Measurements from ENCODE around the gene SLC51B. TPM values are rescaled to one million over a fixed set of nuclear protein-coding genes. Genes with fewer than 3 reads are reported as not detected.

SLC51B gene
- total and polyA plus RNA-seq, 9 of the 15 experiments (the other 6 are each of a cell fraction or from before 2014, with no cell fraction given): not detected

DNA sequence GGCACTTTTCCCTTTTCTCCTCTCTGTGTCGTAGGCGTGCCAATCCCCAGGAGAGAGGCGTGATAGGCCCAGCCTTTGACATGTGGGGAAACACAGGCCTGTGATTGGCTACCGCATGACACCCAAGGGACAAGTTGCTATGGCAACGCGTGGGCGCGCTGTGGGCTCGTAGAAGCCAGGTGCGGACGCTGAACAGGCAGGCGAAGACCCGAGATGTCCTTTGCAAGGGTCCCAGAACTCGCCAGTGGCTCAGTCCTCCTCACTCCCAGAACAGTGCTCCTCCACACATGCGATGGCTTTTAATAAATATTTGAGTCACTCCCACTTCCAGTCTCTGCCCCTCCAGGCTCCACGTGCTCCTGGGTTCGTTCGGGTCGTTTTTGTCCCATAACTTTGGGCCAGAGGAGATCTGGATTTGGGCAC lies 4.2 kb downstream of the SLC51B start (continued):
- TF ChIP-seq, protein P1, sequence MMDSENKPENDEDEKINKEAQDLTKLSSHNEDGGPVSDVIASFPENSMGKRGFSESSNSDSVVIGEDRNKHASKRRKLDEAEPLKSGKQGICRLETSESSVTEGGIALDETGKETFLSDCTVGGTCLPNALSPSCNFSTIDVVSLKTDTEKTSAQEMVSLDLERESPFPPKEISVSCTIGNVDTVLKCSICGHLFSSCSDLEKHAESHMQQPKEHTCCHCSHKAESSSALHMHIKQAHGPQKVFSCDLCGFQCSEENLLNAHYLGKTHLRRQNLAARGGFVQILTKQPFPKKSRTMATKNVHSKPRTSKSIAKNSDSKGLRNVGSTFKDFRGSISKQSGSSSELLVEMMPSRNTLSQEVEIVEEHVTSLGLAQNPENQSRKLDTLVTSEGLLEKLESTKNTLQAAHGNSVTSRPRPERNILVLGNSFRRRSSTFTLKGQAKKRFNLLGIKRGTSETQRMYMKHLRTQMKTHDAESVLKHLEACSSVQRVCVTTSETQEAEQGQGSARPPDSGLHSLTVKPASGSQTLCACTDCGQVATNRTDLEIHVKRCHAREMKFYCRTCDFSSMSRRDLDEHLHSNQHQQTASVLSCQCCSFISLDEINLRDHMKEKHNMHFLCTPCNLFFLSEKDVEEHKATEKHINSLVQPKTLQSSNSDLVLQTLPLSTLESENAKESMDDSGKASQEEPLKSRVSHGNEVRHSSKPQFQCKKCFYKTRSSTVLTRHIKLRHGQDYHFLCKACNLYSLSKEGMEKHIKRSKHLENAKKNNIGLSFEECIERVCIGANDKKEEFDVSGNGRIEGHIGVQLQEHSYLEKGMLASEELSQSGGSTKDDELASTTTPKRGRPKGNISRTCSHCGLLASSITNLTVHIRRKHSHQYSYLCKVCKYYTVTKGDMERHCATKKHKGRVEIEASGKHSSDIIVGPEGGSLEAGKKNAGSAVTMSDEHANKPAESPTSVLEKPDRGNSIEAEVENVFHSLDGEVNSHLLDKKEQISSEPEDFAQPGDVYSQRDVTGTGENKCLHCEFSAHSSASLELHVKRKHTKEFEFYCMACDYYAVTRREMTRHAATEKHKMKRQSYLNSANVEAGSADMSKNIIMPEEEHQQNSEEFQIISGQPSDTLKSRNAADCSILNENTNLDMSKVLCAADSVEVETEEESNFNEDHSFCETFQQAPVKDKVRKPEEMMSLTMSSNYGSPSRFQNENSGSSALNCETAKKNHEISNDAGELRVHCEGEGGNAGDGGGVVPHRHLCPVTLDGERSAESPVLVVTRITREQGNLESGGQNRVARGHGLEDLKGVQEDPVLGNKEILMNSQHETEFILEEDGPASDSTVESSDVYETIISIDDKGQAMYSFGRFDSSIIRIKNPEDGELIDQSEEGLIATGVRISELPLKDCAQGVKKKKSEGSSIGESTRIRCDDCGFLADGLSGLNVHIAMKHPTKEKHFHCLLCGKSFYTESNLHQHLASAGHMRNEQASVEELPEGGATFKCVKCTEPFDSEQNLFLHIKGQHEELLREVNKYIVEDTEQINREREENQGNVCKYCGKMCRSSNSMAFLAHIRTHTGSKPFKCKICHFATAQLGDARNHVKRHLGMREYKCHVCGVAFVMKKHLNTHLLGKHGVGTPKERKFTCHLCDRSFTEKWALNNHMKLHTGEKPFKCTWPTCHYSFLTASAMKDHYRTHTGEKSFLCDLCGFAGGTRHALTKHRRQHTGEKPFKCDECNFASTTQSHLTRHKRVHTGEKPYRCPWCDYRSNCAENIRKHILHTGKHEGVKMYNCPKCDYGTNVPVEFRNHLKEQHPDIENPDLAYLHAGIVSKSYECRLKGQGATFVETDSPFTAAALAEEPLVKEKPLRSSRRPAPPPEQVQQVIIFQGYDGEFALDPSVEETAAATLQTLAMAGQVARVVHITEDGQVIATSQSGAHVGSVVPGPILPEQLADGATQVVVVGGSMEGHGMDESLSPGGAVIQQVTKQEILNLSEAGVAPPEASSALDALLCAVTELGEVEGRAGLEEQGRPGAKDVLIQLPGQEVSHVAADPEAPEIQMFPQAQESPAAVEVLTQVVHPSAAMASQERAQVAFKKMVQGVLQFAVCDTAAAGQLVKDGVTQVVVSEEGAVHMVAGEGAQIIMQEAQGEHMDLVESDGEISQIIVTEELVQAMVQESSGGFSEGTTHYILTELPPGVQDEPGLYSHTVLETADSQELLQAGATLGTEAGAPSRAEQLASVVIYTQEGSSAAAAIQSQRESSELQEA (IDR thresholded peaks at IDR 0.05; ENCODE audit: low read depth): no peak
- TF ChIP-seq, protein P2, sequence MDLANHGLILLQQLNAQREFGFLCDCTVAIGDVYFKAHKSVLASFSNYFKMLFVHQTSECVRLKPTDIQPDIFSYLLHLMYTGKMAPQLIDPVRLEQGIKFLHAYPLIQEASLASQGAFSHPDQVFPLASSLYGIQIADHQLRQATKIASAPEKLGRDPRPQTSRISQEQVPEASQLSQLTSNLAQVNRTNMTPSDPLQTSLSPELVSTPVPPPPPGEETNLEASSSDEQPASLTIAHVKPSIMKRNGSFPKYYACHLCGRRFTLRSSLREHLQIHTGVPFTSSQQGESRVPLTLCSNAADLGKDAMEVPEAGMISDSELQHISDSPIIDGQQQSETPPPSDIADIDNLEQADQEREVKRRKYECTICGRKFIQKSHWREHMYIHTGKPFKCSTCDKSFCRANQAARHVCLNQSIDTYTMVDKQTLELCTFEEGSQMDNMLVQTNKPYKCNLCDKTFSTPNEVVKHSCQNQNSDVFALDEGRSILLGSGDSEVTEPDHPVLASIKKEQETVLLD (IDR thresholded peaks at IDR 0.05): no peak
- TF ChIP-seq NCOR1 (IDR thresholded peaks at IDR 0.05) (no peak), HSF4 (CRISPR knock-in tag; IDR thresholded peaks at IDR 0.05; ENCODE audit: borderline replicate concordance) (no peak), DNMT1 (IDR thresholded peaks at IDR 0.05) (no peak), ASH1L (IDR thresholded peaks at IDR 0.05; ENCODE audit: borderline replicate concordance, low read depth, partially characterized antibody) (peak; percentile 79), BMI1 (IDR thresholded peaks at IDR 0.05; ENCODE audit: low read length) (peak; percentile 92), POLR2AphosphoS2 (IDR thresholded peaks at IDR 0.05; ENCODE audit: low read length) (no peak)
- TF ChIP-seq, protein P3, sequence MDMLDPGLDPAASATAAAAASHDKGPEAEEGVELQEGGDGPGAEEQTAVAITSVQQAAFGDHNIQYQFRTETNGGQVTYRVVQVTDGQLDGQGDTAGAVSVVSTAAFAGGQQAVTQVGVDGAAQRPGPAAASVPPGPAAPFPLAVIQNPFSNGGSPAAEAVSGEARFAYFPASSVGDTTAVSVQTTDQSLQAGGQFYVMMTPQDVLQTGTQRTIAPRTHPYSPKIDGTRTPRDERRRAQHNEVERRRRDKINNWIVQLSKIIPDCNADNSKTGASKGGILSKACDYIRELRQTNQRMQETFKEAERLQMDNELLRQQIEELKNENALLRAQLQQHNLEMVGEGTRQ (CRISPR knock-in tag; IDR thresholded peaks at IDR 0.05): peak; percentile 96
- TF ChIP-seq, protein P4, sequence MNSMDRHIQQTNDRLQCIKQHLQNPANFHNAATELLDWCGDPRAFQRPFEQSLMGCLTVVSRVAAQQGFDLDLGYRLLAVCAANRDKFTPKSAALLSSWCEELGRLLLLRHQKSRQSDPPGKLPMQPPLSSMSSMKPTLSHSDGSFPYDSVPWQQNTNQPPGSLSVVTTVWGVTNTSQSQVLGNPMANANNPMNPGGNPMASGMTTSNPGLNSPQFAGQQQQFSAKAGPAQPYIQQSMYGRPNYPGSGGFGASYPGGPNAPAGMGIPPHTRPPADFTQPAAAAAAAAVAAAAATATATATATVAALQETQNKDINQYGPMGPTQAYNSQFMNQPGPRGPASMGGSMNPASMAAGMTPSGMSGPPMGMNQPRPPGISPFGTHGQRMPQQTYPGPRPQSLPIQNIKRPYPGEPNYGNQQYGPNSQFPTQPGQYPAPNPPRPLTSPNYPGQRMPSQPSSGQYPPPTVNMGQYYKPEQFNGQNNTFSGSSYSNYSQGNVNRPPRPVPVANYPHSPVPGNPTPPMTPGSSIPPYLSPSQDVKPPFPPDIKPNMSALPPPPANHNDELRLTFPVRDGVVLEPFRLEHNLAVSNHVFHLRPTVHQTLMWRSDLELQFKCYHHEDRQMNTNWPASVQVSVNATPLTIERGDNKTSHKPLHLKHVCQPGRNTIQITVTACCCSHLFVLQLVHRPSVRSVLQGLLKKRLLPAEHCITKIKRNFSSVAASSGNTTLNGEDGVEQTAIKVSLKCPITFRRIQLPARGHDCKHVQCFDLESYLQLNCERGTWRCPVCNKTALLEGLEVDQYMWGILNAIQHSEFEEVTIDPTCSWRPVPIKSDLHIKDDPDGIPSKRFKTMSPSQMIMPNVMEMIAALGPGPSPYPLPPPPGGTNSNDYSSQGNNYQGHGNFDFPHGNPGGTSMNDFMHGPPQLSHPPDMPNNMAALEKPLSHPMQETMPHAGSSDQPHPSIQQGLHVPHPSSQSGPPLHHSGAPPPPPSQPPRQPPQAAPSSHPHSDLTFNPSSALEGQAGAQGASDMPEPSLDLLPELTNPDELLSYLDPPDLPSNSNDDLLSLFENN (IDR thresholded peaks at IDR 0.05; ENCODE audit: low read depth in 2 of 2, low read length in 2 of 2): no peak
- TF ChIP-seq, protein P5, sequence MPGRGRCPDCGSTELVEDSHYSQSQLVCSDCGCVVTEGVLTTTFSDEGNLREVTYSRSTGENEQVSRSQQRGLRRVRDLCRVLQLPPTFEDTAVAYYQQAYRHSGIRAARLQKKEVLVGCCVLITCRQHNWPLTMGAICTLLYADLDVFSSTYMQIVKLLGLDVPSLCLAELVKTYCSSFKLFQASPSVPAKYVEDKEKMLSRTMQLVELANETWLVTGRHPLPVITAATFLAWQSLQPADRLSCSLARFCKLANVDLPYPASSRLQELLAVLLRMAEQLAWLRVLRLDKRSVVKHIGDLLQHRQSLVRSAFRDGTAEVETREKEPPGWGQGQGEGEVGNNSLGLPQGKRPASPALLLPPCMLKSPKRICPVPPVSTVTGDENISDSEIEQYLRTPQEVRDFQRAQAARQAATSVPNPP (IDR thresholded peaks at IDR 0.05; ENCODE audit: borderline replicate concordance, insufficient read depth, insufficient read length): no peak
